H9 (cell line): Measurements from ENCODE around the gene AFF2. TPM values are rescaled to one million over a fixed set of nuclear protein-coding genes. Genes with fewer than 3 reads are reported as not detected.

Experiments used
- DNase-seq: peaks from one replicate; pipeline ENCODE4 v3.0.0-alpha.2; 2017
- H2AFZ ChIP-seq: one replicate; pipeline ENCODE4 v1.6.1; 2013; ENCODE audit warnings: mild to moderate bottlenecking, low read length, control low read depth, moderate library complexity
- H2AK5ac ChIP-seq: 2 replicates; pipeline ENCODE4 v1.6.1; 2013; ENCODE audit warnings: low read length, control low read depth, mixed read lengths; ENCODE audit not compliant: insufficient read length
- H2BK120ac ChIP-seq: one replicate; pipeline ENCODE4 v1.6.1; 2013; ENCODE audit warnings: low read depth, mild to moderate bottlenecking, low read length, control low read depth, inconsistent platforms; ENCODE audit not compliant: poor library complexity, severe bottlenecking
- H2BK12ac ChIP-seq: 2 replicates; pipeline ENCODE4 v1.6.1; 2013; ENCODE audit warnings: low read length, control low read depth, mixed read lengths, low read depth; ENCODE audit not compliant: insufficient read length
- H2BK15ac ChIP-seq: 2 replicates; pipeline ENCODE4 v1.6.1; 2013; ENCODE audit warnings: low read depth, low read length, control low read depth
- H2BK20ac ChIP-seq: one replicate; pipeline ENCODE4 v1.6.1; 2013; ENCODE audit warnings: low read depth, mild to moderate bottlenecking, low read length, control low read depth, inconsistent platforms; ENCODE audit not compliant: poor library complexity, severe bottlenecking
- H2BK5ac ChIP-seq: 2 replicates; pipeline ENCODE4 v1.6.1; 2013; ENCODE audit warnings: low read length, control low read depth, mixed read lengths; ENCODE audit not compliant: insufficient read length
- H3K14ac ChIP-seq: 2 replicates; pipeline ENCODE4 v1.6.1; 2013; ENCODE audit warnings: low read length, control low read depth; ENCODE audit not compliant: insufficient read depth
- H3K18ac ChIP-seq: 2 replicates; pipeline ENCODE4 v1.6.1; 2013; ENCODE audit warnings: low read depth, mild to moderate bottlenecking, mixed read lengths, low read length, control low read depth; ENCODE audit not compliant: insufficient read length
- H3K23ac ChIP-seq: 2 replicates; pipeline ENCODE4 v1.6.1; 2013; ENCODE audit warnings: low read length, control low read depth, mixed read lengths, low read depth; ENCODE audit not compliant: insufficient read length
- H3K23me2 ChIP-seq: 2 replicates; pipeline ENCODE4 v1.6.1; 2013; ENCODE audit warnings: low read depth, mild to moderate bottlenecking, mixed read lengths, low read length, control low read depth; ENCODE audit not compliant: insufficient read length, poor library complexity, severe bottlenecking
- H3K27ac ChIP-seq: 2 replicates; pipeline ENCODE4 v1.5.1; 2013; ENCODE audit warnings: low read length, control low read depth, mixed read lengths, low read depth; ENCODE audit not compliant: insufficient read length
- H3K27me3 ChIP-seq: 2 replicates; pipeline ENCODE4 v1.6.1; 2013; ENCODE audit warnings: low read length, control low read depth, inconsistent platforms; ENCODE audit not compliant: insufficient read depth
- H3K4ac ChIP-seq: 2 replicates; pipeline ENCODE4 v1.6.1; 2013; ENCODE audit warnings: low read depth, mild to moderate bottlenecking, control low read depth, inconsistent platforms, low read length, moderate library complexity
- H3K4me1 ChIP-seq: 2 replicates; pipeline ENCODE4 v1.6.1; 2013; ENCODE audit warnings: low read length, control low read depth, inconsistent platforms; ENCODE audit not compliant: insufficient read depth
- H3K4me2 ChIP-seq: 2 replicates; pipeline ENCODE4 v1.6.1; 2013; ENCODE audit warnings: low read length, control low read depth, mixed read lengths; ENCODE audit not compliant: insufficient read length, insufficient read depth
- H3K56ac ChIP-seq: 2 replicates; pipeline ENCODE4 v1.6.1; 2013; ENCODE audit warnings: low read depth, mild to moderate bottlenecking, mixed read lengths, low read length, control low read depth; ENCODE audit not compliant: insufficient read length
- H3K79me1 ChIP-seq: 2 replicates; pipeline ENCODE4 v1.6.1; 2013; ENCODE audit warnings: low read depth, mild to moderate bottlenecking, moderate library complexity, low read length, control low read depth, inconsistent platforms; ENCODE audit not compliant: insufficient read depth, poor library complexity, severe bottlenecking
- H3K79me2 ChIP-seq: 2 replicates; pipeline ENCODE4 v1.6.1; 2013; ENCODE audit warnings: low read length, control low read depth, inconsistent platforms; ENCODE audit not compliant: insufficient read depth
- H3K9ac ChIP-seq: 2 replicates; pipeline ENCODE4 v1.6.1; 2013; ENCODE audit warnings: low read length, control low read depth, mixed read lengths; ENCODE audit not compliant: insufficient read length; ENCODE audit errors: extremely low read depth
- H3K9me3 ChIP-seq: one replicate; pipeline ENCODE4 v1.6.1; 2013; ENCODE audit warnings: low read depth, low read length, inconsistent platforms; ENCODE audit not compliant: control insufficient read depth
- H3T11ph ChIP-seq: one replicate; pipeline ENCODE4 v1.6.1; 2013; ENCODE audit warnings: mild to moderate bottlenecking, low read length, control low read depth, inconsistent platforms
- H4K20me1 ChIP-seq: one replicate; pipeline ENCODE4 v1.6.1; 2013; ENCODE audit not compliant: control insufficient read depth, insufficient read length, insufficient read depth
- H4K5ac ChIP-seq: 2 replicates; pipeline ENCODE4 v1.6.1; 2013; ENCODE audit warnings: low read depth, mild to moderate bottlenecking, mixed read lengths, low read length, control low read depth; ENCODE audit not compliant: insufficient read length
- H4K8ac ChIP-seq: replicated peaks from 2 replicates; pipeline ENCODE4 v1.6.1; 2013; ENCODE audit warnings: low read length, control low read depth, mixed read lengths, low read depth; ENCODE audit not compliant: insufficient read length
- H4K91ac ChIP-seq: 2 replicates; pipeline ENCODE4 v1.6.1; 2013; ENCODE audit warnings: low read depth, mild to moderate bottlenecking, moderate library complexity, mixed read lengths, low read length, control low read depth; ENCODE audit not compliant: insufficient read length
- H3K27ac Mint-ChIP-seq, 3 experiments: 2 replicates in 2 of 3; 3 replicates in 1 of 3; pipeline ENCODE4 v1.8.0; 2020 to 2021; ENCODE audit warnings: mixed read lengths in 3 of 3, mild to moderate bottlenecking in 1 of 3, moderate library complexity in 1 of 3
- H3K27me3 Mint-ChIP-seq: 2 replicates; pipeline ENCODE4 v1.8.0; 2021; ENCODE audit warnings: low read depth, mild to moderate bottlenecking, moderate library complexity, mixed read lengths
- H3K36me3 Mint-ChIP-seq, 3 experiments: 2 replicates in 2 of 3; 3 replicates in 1 of 3; pipeline ENCODE4 v1.8.0; 2020 to 2021; ENCODE audit warnings: low read depth in 3 of 3, mixed read lengths in 3 of 3; ENCODE audit not compliant: insufficient read depth in 1 of 3
- H3K4me1 Mint-ChIP-seq, 2 experiments: 2 replicates each; pipeline ENCODE4 v1.8.0; 2020; ENCODE audit warnings: mixed read lengths in 2 of 2
- H3K4me3 Mint-ChIP-seq, 2 experiments: 2 replicates in 1 of 2; 3 replicates in 1 of 2; pipeline ENCODE4 v1.8.0; 2020 to 2021; ENCODE audit warnings: mild to moderate bottlenecking in 2 of 2, mixed read lengths in 2 of 2, moderate library complexity in 1 of 2
- H3K9me3 Mint-ChIP-seq, 2 experiments: 2 replicates in 1 of 2; 3 replicates in 1 of 2; pipeline ENCODE4 v1.8.0; 2020; ENCODE audit warnings: mild to moderate bottlenecking in 2 of 2, mixed read lengths in 2 of 2, moderate library complexity in 1 of 2
- CTCF ChIP-seq: fragments of 200-600 bp; sonication (generic); conservative IDR thresholded peaks from 3 replicates; pipeline ENCODE4 v1.8.0; 2021; ENCODE audit warnings: antibody characterized with exemption, mild to moderate bottlenecking
- WGBS: extraction: QIAGEN DNeasy Blood & Tissue Kit; methylation state at CpG from one replicate; pipeline ENCODE4 v1.1.7; 2013; ENCODE audit warnings: missing lambda C conversion rate, low lambda C conversion rate, mixed read lengths; ENCODE audit not compliant: insufficient read length; ENCODE audit errors: extremely low coverage; 5-methylcytosine and 5-hydroxymethylcytosine counted together
- total RNA-seq: library from RNA; stranded (reverse); gene quantifications from 2 replicates; pipeline ENCODE4 v1.2.1, GENCODE V29; 2021

AFF2 gene
- total RNA-seq, 1 experiment from 2014 or later, result 14.6 TPM

GRCh38 chrX:148929686-148930085, 429.3 kb downstream of the AFF2 start:
- no peak overlapping the region for H3K4me3 Mint-ChIP-seq
- no peaks in the 10 kb centered on the region for H3K27me3 Mint-ChIP-seq
- no peak for TF ChIP-seq CTCF
- Histone ChIP-seq H4K5ac (no peak overlapping the region), H2AFZ (no peak overlapping the region), H3K4ac (no peak overlapping the region), H3K14ac (no peak overlapping the region), H3K27ac (no peak overlapping the region), H4K8ac (no peak overlapping the region), H2BK12ac (no peak overlapping the region), H3K56ac (no peak overlapping the region), H2BK5ac (no peak overlapping the region), H3K9ac (no peak overlapping the region), H4K20me1 (no peaks in the 10 kb centered on the region), H3K9me3 (peaks cover 49% of the 10 kb centered on the region), H2BK20ac (no peak overlapping the region), H3K23me2 (no peaks in the 10 kb centered on the region), H3T11ph (no peak overlapping the region), H3K4me2 (no peak overlapping the region), H3K79me1 (no peaks in the 10 kb centered on the region), H3K27me3 (no peaks in the 10 kb centered on the region), H3K79me2 (no peaks in the 10 kb centered on the region; the same call in 1 of the 2 replicates), H2BK15ac (no peak overlapping the region), H3K4me1 (no peaks in the 10 kb centered on the region), H2BK120ac (no peak overlapping the region), H3K23ac (no peak overlapping the region), H4K91ac (no peak overlapping the region), H3K18ac (no peak overlapping the region), H2AK5ac (no peak overlapping the region)
- no peak for DNase-seq
- no peak overlapping the region for H3K27ac Mint-ChIP-seq
- no CpG with 5 or more reads among the region's 3 CpGs for WGBS
- H3K4me1 Mint-ChIP-seq, result no peaks in the 10 kb centered on the region
- H3K36me3 Mint-ChIP-seq, result no peaks in the 10 kb centered on the region; a peak in 1 of 7 replicates
- H3K9me3 Mint-ChIP-seq, result peaks cover 50 to 57% of the 10 kb centered on the region in 2 experiments
